GM21529 (cell line): ENCODE measurements around the gene CNNM2.
A peak's percentile ranks its signal among the peaks of the same experiment; 100 is the strongest.
"Not testable (repeated sequence)": the region's sequence is repeated elsewhere in the genome, so short reads cannot be mapped to it uniquely, and the experiment has no call there.

Experiments used
- ATAC-seq: cut with Tn5 transposase; IDR thresholded peaks from one replicate; pipeline ENCODE4 v1.9.1; 2021; ENCODE audit not compliant: unreplicated experiment

Gene CNNM2

DNA sequence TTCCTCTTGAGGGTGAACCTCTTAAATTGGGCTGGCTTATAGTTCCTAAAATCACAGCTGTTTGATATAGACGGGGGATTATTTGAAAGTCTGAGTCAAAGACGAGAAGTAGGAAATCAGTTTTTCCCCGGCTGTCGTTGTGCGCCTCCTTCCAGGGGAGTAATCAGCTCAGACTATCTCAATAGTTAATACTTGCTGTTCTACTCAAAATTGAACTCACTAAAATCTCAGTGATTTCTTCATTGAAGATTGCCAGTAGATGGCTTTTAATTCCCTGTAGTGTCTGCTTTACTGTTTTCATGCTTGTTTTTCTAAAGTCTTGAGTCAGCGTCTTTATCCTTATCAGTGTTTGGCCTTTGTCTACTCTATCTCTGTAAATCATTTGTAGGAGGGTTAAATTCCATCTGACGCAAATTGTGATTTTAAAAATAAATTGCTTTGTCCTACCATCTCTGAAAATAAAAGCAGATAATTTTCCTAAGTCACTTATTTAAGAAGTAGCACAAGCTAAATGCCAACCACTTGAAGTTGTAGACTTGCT lies 47.3 kb downstream of the CNNM2 start:
- ATAC-seq, result no peak

DNA sequence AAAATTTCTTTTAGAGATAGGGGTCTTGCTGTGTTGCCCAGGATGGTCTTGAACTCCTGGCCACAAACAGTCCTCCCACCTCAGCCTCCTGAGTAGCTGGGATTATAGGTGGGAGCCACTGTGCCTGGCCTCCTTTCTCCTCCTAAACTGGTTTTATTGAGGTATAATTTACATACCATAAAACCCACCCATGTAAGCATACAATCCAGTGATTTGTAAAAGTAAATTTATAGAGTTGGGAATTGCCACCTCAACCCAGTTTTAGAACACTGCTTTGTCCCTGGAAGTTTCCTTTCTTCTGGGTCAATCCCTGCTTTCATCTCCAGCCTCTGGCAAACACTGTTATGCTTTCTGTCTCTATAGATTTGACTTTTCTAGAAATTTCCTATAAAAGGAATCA lies 49.0 kb downstream of the CNNM2 start:
- no peak for ATAC-seq

DNA sequence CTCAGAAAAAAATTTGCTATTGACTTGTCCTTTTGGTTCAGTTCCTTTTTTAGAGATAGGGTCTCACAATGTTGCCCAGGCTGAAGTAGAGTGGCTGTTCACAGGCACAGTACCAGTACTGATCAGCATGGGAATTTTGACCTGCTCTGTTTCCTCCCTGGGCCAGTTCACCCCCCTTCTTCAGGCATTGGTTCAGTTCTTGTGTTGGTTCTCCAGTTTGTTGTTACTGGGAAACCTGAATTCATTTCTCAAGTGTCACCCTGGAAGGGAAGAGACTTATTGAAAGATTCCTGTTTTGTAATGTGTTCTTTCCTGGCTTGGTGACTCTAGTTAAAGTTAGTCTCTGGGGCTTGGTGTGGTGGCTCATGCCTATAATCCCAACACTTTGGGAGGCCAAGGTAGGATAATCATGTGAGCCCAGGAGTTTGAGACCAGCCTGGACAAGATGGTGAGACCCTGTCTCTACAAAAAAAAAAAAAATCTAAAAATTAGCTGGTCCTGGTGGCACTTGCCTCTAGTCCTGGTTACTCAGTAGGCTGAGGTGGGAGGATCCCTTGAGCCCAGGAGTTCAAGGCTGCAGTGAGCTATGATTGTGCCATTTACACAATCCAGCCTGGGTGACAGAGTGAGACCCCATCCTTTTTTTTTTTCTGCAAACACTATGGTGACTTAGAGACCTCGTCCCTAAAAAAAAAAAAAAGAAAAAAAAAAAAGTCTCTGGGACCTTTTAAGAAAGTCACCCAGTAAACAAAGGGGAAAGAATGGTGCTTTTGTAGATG lies 52.7 kb downstream of the CNNM2 start:
- ATAC-seq, result no peak

DNA sequence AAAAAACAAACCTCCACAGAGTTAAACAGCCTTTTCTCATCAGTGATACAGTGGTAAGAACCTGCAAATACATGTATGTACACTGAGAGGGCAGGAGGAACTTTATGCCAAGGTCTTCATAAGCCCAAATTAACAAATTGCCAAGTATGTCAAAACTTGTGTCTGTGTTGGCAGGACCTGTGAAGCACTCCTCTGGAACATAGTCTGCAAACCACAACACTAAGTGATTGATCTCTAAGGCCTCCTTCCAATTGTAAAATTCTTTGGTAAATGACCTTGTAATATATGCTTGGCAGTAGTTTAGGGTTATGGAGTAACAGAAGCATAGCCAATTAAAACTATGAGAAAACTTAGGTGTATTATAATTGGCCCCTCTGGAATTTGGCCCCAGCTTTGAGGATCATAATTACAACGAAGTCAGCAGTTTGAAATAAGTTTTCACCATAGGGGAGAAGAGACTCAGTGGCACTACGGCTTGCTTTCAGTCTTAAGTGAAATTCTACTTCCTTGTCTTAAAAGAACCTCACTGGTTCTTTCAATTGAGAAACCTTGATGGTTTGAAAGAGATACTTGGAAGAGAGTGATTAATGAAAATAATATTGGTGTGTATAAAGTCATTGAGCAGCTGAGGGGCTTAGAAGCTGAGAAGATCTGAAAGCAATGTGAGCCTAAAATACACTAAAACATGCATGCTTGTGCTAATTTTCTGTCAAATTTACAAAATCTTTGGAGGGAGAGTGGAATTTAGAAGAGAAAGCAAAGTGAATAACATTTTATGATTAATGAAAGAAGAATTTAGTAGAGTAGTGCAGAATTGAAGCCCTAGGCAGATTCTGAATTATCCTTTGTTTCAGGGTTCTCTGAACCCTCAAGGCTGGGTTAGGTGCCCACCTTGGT lies 57.6 kb downstream of the CNNM2 start:
- no peak for ATAC-seq

DNA sequence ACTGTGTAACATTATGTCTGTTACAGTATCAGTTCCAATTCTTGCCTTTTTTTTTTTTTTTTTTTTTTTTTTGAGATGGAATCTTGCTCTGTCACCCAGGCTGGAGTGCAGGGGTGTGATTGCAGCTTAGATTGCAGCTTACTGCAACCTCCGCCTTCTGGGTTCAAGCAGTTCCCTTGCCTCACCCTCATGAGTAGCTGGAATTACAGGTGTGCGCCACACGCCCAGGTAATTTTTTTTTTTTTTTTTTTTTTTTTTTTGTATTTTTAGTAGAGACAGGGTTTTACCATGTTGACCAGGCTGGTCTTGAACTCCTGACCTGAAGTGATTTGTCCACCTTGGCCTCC lies 58.3 kb downstream of the CNNM2 start:
- ATAC-seq, result not testable (repeated sequence)

DNA sequence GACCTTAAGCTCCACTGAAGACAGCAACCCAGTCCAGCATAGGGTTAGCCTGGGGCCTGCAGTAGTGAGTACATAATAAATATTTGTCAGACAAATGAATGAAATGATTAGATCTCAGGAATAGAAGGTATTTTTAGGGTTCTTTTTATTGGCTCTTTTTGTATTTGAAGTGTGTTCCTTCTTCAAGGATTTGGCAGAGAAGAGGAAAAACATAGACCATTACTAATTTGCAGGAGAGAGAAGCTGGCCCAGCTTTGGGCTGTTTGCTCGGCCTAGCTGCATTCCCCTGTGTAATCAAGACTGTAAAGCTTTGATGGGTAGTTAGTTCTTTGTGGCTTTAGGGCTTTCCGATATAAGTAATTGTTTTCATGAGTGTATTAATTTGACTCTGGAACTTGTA lies 64.2 kb downstream of the CNNM2 start:
- no peak for ATAC-seq

DNA sequence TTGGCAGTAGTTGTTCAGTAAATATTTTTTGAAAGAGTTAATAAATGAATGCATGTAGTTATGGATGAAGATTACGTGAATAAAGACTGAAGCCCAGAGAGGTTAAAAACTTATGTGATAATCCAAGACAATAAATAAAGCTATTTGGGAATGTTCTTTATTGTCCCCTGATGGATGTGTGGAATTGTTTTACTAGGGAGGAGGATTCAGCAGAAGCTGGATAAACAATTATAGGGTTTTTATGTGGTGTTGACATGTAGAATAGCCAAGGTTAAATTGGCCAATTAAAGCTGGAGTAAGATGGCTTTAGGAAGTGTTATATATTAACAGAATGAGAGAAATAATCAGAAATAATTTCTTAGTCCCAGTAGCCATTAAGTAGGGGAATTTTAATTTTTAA lies 66.0 kb downstream of the CNNM2 start:
- no peak for ATAC-seq

DNA sequence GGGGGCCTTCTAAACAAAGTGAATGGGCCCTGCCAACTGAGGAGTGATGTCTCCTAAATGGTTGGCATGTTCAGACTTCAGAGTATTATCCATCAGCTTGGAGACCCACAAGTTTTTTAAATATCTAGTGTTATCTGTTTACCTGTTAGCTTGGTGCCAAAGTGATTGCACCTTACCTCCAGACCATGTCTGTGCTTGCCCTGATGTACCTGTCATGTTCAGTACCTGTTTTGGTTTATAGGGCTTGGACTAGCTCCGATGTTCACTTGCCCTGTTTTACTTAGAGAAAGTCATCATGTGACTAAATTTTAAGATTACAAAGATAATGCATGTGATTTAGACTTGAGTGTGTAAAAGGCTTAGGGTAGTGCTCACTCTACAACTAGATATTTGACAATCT lies 67.7 kb downstream of the CNNM2 start:
- ATAC-seq, result no peak

DNA sequence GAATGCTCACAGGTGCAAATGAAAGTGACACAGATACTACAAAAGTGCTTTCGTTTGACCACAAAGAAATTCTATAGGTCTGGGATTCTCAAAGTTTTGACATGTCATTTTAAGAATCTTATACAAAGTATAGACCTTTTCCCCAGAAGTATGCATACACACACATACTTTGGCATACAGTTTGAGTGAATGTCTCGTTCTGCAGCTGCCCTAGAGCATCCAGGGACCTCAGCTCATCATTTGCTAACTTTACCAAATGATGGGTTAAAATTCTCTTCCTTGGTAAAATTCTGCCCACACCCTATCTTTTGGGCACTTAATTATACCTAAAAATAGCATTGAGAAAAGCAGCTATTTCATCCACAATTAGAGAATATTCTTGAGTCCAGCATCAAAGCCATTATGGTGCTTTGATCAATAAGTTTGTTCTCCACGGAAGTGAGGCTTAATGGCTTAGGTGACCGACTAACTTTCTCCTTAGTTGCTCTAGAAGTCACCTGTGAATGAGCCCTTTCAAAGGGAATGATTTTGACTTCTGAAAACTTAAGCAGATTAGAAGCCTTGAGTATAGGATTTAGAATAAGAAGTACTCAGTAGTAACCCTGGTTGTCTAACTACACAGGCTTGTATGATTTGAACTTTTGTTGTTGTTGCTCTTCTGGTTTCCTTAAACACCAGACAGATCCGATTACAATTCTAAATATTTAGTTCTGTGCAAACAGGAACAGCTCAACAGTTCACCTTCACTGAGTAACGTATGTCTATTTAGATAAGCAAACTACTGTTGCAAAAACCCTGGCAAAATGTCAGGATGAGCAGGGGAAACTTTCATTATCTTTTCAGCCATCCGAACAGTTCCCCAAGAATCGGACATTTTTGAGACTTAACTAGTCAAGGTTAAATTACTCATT lies 70.6 kb downstream of the CNNM2 start:
- no peak for ATAC-seq

DNA sequence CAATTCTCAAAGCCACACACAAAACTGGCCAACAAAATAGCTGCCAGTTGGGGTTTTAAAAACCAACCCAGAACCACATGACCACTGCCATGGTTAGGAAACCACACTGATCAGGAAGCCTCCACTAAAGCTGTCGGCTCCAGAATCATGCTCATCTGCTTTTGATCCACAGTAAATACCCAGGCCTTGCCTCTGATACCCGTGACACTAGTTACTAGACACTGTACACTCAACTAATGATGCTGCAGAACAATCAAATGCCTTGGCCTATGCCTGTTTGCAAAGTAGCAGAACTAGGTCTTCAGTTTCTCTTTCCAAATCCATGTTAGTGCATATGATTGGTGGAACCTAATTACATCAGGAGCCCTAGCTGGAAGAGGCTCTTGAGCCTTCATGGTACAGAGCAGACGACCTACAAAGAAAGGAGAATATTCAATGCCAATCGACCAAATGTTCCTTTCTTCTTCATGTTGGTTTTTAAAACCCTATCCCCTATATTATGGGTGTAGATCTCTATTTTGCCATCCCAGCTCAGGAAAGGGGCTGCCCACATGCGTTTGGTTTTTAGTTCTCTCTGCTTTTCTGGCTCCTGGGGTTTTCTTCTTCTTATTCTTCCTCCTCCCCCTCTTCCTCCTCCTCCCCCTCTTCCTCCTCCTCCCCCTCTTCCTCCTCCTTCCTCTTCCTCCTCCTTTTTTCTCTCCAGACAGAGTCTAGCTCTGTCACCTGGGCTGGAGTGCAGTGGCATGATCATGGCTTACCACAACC lies 76.6 kb downstream of the CNNM2 start:
- no peak for ATAC-seq

DNA sequence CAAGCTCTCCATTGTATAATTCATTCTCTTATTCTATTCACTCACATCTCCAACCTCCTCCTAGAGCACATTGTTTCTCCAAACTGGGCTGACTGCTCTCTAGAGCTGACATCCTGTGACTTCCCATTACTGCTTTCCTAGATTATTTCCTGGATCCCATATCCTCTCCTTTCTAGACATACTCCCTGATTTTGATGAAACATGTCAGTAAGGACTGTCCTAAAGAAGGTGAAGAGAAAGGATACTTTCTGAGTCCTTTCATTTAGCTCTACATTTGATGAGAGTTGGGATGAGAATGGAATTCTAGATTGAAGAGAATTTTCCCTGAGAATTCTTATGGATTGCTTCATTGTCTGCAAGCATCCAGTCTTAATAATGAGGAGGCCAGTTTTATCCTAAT lies 78.8 kb downstream of the CNNM2 start:
- no peak for ATAC-seq

DNA sequence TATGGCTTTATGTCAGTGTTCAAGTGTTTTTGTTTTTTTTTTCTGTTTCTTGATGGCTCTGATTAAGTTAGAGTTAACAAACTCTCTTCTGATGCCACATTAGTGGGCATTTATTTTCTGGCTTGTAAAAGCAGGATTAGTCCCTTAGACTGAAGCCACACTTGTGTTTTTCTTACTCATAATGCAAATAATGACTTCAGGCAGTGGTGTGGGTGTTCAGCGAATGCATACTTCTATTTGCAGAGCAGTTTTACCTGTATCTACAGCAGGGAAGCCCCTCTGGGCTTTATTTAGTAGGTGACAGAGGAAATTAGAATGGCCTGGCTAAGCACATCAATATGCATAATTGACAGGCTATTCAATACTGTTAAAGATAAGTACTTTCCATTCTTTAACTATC lies 79.9 kb downstream of the CNNM2 start:
- ATAC-seq, result peak; percentile 52

DNA sequence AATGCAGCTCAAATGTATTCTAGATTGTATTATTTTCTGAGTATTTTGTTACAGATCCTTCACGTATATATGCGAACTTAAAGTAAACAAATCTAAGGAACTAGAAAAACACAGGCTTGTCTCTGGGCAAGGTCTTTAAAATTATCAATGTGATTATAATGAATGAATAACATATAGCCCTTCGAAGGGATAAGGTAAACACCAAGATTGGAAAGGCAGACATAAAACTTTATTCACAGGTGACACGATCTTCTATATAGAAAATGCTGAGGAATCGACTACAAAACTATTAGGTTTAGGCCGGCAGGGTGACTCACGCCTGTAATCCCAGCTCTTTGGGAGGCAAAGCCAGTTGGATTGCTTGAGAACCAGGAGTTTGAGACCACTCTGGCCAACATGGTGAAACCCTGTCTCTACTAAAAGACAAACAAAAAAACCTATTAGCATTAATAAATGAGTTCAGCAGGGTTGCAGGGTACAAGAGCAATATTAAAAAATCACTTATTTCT lies 80.4 kb downstream of the CNNM2 start:
- no peak for ATAC-seq

DNA sequence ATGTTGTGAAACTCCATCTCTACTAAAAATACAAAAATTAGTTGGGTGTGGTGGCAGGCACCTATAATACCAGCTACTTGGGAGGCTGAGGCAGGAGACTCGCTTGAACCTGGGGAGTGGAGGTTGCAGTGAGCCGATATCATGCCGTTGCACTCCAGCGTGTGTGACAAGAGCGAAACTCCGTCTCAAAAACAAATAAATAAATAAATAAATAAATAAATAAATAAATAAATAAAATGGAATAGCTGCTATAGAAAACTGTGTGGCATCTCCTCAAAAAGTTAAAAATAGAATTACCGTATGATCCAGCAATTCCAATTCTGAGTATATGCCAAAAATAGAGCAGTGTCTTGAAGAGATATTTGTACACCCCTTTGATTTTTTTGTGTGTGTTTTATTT lies 82.0 kb downstream of the CNNM2 start:
- ATAC-seq, result not testable (repeated sequence)

DNA sequence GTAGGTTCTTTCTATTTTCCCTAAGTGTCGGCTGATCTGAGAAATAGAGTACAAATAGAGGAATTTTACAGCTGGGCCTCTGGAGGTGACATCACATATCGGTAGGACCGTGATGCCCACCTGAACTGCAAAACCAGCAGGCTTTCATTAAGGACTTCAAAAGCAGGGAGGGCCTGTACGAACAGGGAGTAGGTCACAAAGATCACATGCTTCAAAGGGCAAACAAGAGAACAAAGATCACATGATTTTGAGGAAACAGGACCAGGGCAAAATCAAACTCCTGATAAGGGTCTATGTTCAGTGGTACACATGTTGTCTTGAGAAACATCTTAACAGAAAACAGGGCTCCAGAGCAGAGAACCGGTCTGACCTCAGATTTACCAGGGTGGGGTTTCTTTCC lies 88.9 kb downstream of the CNNM2 start:
- ATAC-seq, result no peak

DNA sequence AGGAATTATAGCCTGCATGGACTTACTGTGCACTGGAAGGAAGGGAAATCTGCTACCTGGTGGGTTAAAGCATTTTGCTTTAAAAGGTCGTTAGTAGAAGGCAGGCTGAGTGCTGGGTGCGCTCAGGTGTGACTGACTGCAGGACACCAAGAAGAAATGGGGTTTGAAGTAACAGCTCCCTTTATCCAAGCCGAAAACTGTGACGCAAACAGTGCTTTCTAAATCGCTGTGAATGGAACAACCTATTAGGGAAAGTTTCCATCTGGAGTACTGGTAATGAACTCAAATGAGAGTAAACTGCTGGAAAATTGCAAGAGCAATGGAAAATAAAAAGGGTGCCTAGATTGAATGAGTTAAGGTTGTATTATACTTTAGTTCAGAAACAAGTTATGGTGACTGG lies 95.3 kb downstream of the CNNM2 start:
- no peak for ATAC-seq

DNA sequence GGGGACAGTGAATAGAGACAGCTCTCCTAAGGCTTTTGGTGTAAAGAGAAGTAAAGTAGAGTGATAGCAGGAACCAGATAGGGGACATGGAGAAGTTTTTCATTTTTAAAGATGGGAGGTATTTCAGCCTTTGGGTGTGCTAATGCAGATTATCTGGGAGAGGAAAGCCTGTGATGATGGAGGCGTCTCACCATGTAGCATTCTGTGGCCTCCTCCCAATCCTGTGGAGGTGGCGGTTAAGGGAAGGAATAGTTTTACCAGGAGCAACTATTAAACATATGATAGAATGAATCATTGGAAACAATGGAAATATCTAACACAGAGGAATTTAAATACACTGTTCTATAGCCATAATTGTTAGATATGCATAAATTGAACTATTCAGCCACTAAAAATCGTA lies 101.3 kb downstream of the CNNM2 start:
- ATAC-seq, result no peak

DNA sequence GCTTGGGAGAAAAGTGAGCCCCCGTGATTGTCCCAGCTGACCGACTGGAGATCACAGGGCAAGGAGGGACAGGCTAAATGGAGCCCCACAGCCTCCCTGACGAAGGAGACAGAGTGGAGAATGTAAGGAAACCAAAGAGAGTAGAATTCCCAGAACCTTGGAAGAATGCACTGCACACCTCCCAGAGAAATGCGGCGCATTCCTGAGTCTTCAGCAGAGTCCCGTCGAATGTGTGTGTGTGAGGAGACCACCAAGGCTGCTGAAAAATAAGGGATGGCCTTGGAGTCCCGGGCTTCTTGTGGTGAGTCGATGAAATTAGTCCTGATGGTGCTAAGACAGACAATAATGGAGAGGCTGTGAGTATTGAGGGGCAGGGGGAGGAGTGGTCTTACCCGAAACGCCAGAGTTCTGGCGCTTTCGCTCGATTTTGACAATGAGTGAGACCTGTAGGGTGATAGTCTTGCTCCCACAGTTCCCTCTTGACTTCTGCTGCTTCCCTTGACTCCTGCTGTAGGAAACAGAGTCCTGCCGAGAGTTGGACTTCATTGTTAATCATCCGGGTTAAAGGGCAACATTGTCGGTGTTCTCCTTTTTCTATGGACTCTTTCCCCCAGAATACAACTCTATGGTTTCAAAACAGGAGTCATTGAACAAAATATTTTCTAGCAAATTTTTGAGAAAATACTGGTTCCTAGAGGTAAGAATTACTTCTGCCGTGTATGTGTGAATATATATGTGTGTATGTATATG lies 103.2 kb downstream of the CNNM2 start:
- ATAC-seq, result no peak

DNA sequence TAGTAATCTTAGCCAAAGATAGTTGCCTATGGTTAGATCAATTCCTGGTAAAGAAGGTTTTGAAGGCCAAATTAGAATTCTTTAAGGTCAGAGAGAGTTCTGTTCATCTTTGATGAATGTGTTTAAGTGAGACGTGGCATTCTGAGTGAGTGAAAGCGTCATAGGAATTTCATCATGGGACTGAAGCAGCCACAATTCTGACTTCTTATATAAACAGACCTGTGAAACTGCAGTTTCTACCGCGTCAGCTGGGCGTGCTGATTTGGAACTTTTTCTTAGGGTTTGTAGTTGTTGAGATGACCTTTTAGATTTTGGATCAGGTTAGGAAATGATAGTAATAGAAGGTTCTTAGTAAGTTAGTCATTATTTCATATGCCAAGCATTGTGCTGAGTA lies 103.8 kb downstream of the CNNM2 start:
- ATAC-seq, result no peak
